ENCODE results near the gene KCNQ2. TPM values are rescaled to one million over a fixed set of nuclear protein-coding genes. Genes with fewer than 3 reads are reported as not detected.

Gene KCNQ2
- total RNA-seq, 1 donor from 2014 or later = 39.5 TPM

DNA sequence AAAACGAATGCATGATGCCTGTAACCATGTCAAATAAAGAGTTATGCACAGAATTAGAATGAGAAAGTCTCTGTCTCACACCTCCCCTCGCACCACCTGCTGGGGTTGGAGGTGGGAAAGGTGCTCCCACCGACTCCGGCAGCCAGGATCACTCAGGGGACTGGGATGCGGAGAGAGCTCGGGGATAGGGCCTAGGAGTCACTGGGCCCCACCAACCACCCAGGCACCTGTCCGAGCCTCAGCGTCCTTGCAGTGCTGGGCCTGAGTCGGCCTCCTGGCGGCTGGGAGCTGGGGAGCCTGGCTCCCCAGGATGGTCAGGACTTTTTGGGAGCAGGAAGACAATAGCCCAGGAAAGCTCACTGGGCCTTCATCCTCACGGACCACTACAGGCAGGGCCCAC, 88.9 kb downstream of the KCNQ2 start:
- H3K36me3 ChIP-seq = no peaks in the 10 kb centered on the region
- H2AFZ ChIP-seq (replicated peaks) = no peak overlapping the region
- no peaks in the 10 kb centered on the region for H3K79me2 ChIP-seq (ENCODE audit: low read depth)
- H3K9me3 ChIP-seq (ENCODE audit: low read depth) = no peaks in the 10 kb centered on the region
- H3K4me1 ChIP-seq = peaks cover under 1% of the 10 kb centered on the region
- no peak overlapping the region for H3K9ac ChIP-seq
- H3K9me3 Mint-ChIP-seq = peaks cover 28% of the 10 kb centered on the region
- H3K36me3 Mint-ChIP-seq = peaks cover 3% of the 10 kb centered on the region
- H3K4me2 ChIP-seq = no peak overlapping the region
- DNase-seq (ENCODE audit: low spot score) = no peak
- H3K4me3 ChIP-seq = no peak overlapping the region
- peaks cover 11% of the 10 kb centered on the region for H3F3A ChIP-seq (ENCODE audit: low read depth)
- no peaks in the 10 kb centered on the region for H3K27me3 ChIP-seq
- H3K4me1 Mint-ChIP-seq = peaks cover 22% of the 10 kb centered on the region
- TF ChIP-seq, protein P1, sequence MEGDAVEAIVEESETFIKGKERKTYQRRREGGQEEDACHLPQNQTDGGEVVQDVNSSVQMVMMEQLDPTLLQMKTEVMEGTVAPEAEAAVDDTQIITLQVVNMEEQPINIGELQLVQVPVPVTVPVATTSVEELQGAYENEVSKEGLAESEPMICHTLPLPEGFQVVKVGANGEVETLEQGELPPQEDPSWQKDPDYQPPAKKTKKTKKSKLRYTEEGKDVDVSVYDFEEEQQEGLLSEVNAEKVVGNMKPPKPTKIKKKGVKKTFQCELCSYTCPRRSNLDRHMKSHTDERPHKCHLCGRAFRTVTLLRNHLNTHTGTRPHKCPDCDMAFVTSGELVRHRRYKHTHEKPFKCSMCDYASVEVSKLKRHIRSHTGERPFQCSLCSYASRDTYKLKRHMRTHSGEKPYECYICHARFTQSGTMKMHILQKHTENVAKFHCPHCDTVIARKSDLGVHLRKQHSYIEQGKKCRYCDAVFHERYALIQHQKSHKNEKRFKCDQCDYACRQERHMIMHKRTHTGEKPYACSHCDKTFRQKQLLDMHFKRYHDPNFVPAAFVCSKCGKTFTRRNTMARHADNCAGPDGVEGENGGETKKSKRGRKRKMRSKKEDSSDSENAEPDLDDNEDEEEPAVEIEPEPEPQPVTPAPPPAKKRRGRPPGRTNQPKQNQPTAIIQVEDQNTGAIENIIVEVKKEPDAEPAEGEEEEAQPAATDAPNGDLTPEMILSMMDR (IDR thresholded peaks at IDR 0.05) = no peak
- TF ChIP-seq EZH2 (IDR thresholded peaks at IDR 0.05) = no peak
- TF ChIP-seq EZH2phosphoT487 (IDR thresholded peaks at IDR 0.05) = no peak
- H3K27ac ChIP-seq = no peak overlapping the region
- no peak overlapping the region for H3K27ac Mint-ChIP-seq
- H4K20me1 ChIP-seq (ENCODE audit: low read depth) = peaks cover 5% of the 10 kb centered on the region
- peaks cover 16% of the 10 kb centered on the region for H3K27me3 Mint-ChIP-seq (ENCODE audit: insufficient read depth, low read depth)
- no peak overlapping the region for H3K4me3 Mint-ChIP-seq

DNA sequence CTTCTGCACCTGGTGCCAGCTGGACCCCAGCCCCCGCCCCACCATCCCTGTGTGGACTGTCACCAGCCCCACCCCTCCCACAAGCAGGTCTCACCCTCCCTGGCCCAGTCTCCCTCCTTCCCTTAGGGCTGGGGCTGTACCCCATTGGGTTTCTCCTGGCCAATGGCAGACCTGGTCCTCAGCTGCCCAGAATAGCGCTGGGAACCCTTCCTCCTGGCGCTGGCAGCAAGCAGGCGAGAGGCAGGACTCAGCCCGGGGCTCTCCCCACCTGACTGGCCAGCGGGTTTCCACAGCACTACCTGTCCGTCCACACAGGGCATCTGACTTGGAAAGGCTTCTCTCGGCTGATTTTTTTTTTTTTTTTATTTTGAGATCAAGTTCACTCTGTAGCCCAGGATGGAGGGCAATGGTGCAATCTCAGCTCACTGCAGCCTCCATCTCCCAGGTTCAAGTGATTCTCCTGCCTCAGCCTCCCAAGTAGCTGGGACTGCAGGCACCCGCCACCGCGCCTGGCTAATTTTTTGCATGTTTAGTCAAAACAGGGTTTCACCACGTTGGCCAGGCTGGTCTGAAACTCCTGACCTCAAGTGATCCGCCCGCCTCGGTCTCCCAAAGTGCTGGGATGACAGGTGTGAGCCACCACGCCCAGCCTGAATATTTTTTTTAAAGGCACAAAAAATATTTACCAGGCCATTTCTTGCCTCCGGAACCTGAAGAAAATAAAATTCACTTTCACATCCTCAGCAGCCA, 89.7 kb downstream of the KCNQ2 start:
- TF ChIP-seq, protein P1 (IDR thresholded peaks at IDR 0.05) = no peak

DNA sequence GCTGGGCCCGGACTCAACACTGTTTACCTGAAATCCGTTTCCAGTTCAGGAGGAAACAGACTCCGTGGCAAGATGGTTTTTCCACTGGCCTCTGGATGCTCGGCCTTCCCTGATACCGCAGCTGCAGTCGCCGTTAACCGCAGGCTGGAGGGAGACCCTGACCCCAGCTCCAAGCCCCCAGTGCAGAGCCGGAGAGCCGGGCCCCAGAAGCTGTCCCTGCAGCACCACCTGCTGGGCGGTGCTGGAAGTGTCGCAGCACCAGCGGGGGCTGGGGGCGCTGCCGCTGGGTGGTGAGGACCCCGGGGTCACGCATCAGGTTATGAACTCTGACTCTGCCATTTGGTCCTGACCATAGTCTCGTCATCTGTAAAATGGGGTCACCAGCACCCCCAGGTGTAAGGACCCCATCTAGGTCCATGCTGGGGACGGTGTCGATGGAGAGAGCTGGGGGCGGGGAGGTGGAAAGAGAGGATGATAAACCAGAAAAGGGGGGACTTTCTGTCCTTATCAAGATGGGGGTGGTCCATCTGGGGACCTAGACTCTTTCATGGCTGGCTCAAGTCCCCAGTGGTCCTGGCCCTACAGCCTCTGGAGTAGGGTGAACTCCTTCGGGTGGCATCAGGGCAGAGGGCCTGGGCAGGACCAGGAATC, 90.5 kb downstream of the KCNQ2 start:
- Mint-ChIP-seq H3K36me3 (peaks cover 3% of the 10 kb centered on the region), H3K4me1 (peaks cover 37% of the 10 kb centered on the region), H3K27ac (no peak overlapping the region), H3K27me3 (ENCODE audit: insufficient read depth, low read depth) (peaks cover 6% of the 10 kb centered on the region), H3K9me3 (peaks cover 16% of the 10 kb centered on the region), H3K4me3 (no peak overlapping the region)
- no peak overlapping the region for H3K9ac ChIP-seq
- no peaks in the 10 kb centered on the region for H3K9me3 ChIP-seq (ENCODE audit: low read depth)
- DNase-seq (ENCODE audit: low spot score) = peak; percentile 80
- peaks cover 18% of the 10 kb centered on the region for H4K20me1 ChIP-seq (ENCODE audit: low read depth)
- no peaks in the 10 kb centered on the region for H3K36me3 ChIP-seq
- TF ChIP-seq, protein P1 (IDR thresholded peaks at IDR 0.05) = peak; percentile 99
- no peak for TF ChIP-seq EZH2phosphoT487 (IDR thresholded peaks at IDR 0.05)
- no peak overlapping the region for H3K27ac ChIP-seq
- H3K4me3 ChIP-seq = no peak overlapping the region
- peaks cover 17% of the 10 kb centered on the region for H3K4me1 ChIP-seq
- H3K27me3 ChIP-seq = no peaks in the 10 kb centered on the region
- H3K79me2 ChIP-seq (ENCODE audit: low read depth) = no peaks in the 10 kb centered on the region
- peaks cover 12% of the 10 kb centered on the region for H3F3A ChIP-seq (ENCODE audit: low read depth)
- no peak overlapping the region for H3K4me2 ChIP-seq
- H2AFZ ChIP-seq (replicated peaks) = no peak overlapping the region

More for the DNA sequence above, 89.7 kb downstream of the KCNQ2 start:
- no peak overlapping the region for H3K4me3 Mint-ChIP-seq
- no peaks in the 10 kb centered on the region for H3K79me2 ChIP-seq (ENCODE audit: low read depth)
- no peaks in the 10 kb centered on the region for H3K36me3 ChIP-seq
- H3K27ac ChIP-seq = no peak overlapping the region
- H3K4me1 ChIP-seq = peaks cover 9% of the 10 kb centered on the region
- peaks cover 3% of the 10 kb centered on the region for H3K36me3 Mint-ChIP-seq
- peaks cover 13% of the 10 kb centered on the region for H4K20me1 ChIP-seq (ENCODE audit: low read depth)
- peaks cover 23% of the 10 kb centered on the region for H3K9me3 Mint-ChIP-seq
- peaks cover 11% of the 10 kb centered on the region for H3F3A ChIP-seq (ENCODE audit: low read depth)
- H3K4me3 ChIP-seq = no peak overlapping the region
- DNase-seq (ENCODE audit: low spot score) = no peak
- no peaks in the 10 kb centered on the region for H3K9me3 ChIP-seq (ENCODE audit: low read depth)
- no peak overlapping the region for H2AFZ ChIP-seq (replicated peaks)
- no peak overlapping the region for H3K27ac Mint-ChIP-seq
- H3K4me2 ChIP-seq = no peak overlapping the region
- no peak overlapping the region for H3K9ac ChIP-seq
- H3K27me3 Mint-ChIP-seq (ENCODE audit: insufficient read depth, low read depth) = peaks cover 11% of the 10 kb centered on the region
- H3K27me3 ChIP-seq = no peaks in the 10 kb centered on the region
- peaks cover 30% of the 10 kb centered on the region for H3K4me1 Mint-ChIP-seq
